Measurements from ENCODE around the gene TRIM7. TPM values are rescaled to one million over a fixed set of nuclear protein-coding genes. Genes with fewer than 3 reads are reported as not detected.
A peak's percentile ranks its signal among the peaks of the same experiment; 100 is the strongest.
"Not testable (repeated sequence)": the region's sequence is repeated elsewhere in the genome, so short reads cannot be mapped to it uniquely, and the experiment has no call there.

TRIM7 gene
- total RNA-seq, 1 donor from 2014 or later = 0.93 TPM

- H3K27me3 Mint-ChIP-seq (ENCODE audit: unreplicated experiment) = peaks cover 17% of the 10 kb centered on the region
- H3K9me3 Mint-ChIP-seq (ENCODE audit: unreplicated experiment) = peaks cover 11% of the 10 kb centered on the region
- no peak overlapping the region for H3K27ac Mint-ChIP-seq (ENCODE audit: unreplicated experiment)
- no peak for TF ChIP-seq CTCF (IDR thresholded peaks at IDR 0.05; ENCODE audit: partially characterized antibody, unreplicated experiment)
- DNase-seq = no peak
- peak overlapping the region; percentile 72 for H3K4me3 Mint-ChIP-seq (ENCODE audit: unreplicated experiment)
- no peaks in the 10 kb centered on the region for H3K36me3 Mint-ChIP-seq (ENCODE audit: unreplicated experiment)
- H3K4me1 Mint-ChIP-seq (ENCODE audit: low read depth, unreplicated experiment) = peaks cover 6% of the 10 kb centered on the region
Observed at GRCh38 chr5:181161534-181162175, 43.3 kb downstream of the TRIM7 start.

GRCh38 chr5:181160755-181161533 lies 44.1 kb downstream of the TRIM7 start:
- not testable (repeated sequence) for H3K36me3 Mint-ChIP-seq (ENCODE audit: unreplicated experiment); H3K4me1 Mint-ChIP-seq (ENCODE audit: low read depth, unreplicated experiment)
- Mint-ChIP-seq H3K27ac (ENCODE audit: unreplicated experiment) (peak overlapping the region; percentile 84), H3K27me3 (ENCODE audit: unreplicated experiment) (peaks cover 17% of the 10 kb centered on the region), H3K9me3 (ENCODE audit: unreplicated experiment) (peaks cover 11% of the 10 kb centered on the region), H3K4me3 (ENCODE audit: unreplicated experiment) (peak overlapping the region; percentile 72)
- DNase-seq = peak; percentile 60

GRCh38 chr5:181160152-181160754 lies 44.7 kb downstream of the TRIM7 start:
- no peak for TF ChIP-seq CTCF (IDR thresholded peaks at IDR 0.05; ENCODE audit: partially characterized antibody, unreplicated experiment)
- Mint-ChIP-seq H3K27ac (ENCODE audit: unreplicated experiment) (peak overlapping the region; percentile 73), H3K27me3 (ENCODE audit: unreplicated experiment) (peaks cover 14% of the 10 kb centered on the region), H3K4me1 (ENCODE audit: low read depth, unreplicated experiment) (peaks cover 6% of the 10 kb centered on the region), H3K9me3 (ENCODE audit: unreplicated experiment) (peaks cover 13% of the 10 kb centered on the region), H3K36me3 (ENCODE audit: unreplicated experiment) (no peaks in the 10 kb centered on the region), H3K4me3 (ENCODE audit: unreplicated experiment) (peak overlapping the region; percentile 67)
- DNase-seq = peak; percentile 78

- Mint-ChIP-seq H3K27ac (ENCODE audit: unreplicated experiment) (peak overlapping the region; percentile 53), H3K27me3 (ENCODE audit: unreplicated experiment) (peaks cover 14% of the 10 kb centered on the region), H3K4me1 (ENCODE audit: low read depth, unreplicated experiment) (peaks cover 6% of the 10 kb centered on the region), H3K4me3 (ENCODE audit: unreplicated experiment) (peak overlapping the region; percentile 74), H3K36me3 (ENCODE audit: unreplicated experiment) (no peaks in the 10 kb centered on the region), H3K9me3 (ENCODE audit: unreplicated experiment) (peaks cover 13% of the 10 kb centered on the region)
- peak; percentile 80 for TF ChIP-seq CTCF (IDR thresholded peaks at IDR 0.05; ENCODE audit: partially characterized antibody, unreplicated experiment)
- DNase-seq = peak; percentile 95
Observed at GRCh38 chr5:181159286-181160151, 45.5 kb downstream of the TRIM7 start.

GRCh38 chr5:181158869-181159268 lies 46.1 kb downstream of the TRIM7 start:
- H3K27me3 Mint-ChIP-seq (ENCODE audit: unreplicated experiment) = peaks cover 14% of the 10 kb centered on the region
- DNase-seq = no peak
- H3K4me3 Mint-ChIP-seq (ENCODE audit: unreplicated experiment) = no peak overlapping the region
- H3K36me3 Mint-ChIP-seq (ENCODE audit: unreplicated experiment) = no peaks in the 10 kb centered on the region
- H3K9me3 Mint-ChIP-seq (ENCODE audit: unreplicated experiment) = peaks cover 11% of the 10 kb centered on the region
- peaks cover 6% of the 10 kb centered on the region for H3K4me1 Mint-ChIP-seq (ENCODE audit: low read depth, unreplicated experiment)
- peak overlapping the region; percentile 53 for H3K27ac Mint-ChIP-seq (ENCODE audit: unreplicated experiment)
- TF ChIP-seq CTCF (IDR thresholded peaks at IDR 0.05; ENCODE audit: partially characterized antibody, unreplicated experiment) = no peak
